H9 (cell line): Measurements from ENCODE around the gene TNFAIP6. TPM values are rescaled to one million over a fixed set of nuclear protein-coding genes. Genes with fewer than 3 reads are reported as not detected.

Experiments
- DNase-seq: peaks from one replicate; pipeline ENCODE4 v3.0.0-alpha.2; 2017
- H2AFZ ChIP-seq: one replicate; pipeline ENCODE4 v1.6.1; 2013; ENCODE audit warnings: mild to moderate bottlenecking, low read length, control low read depth, moderate library complexity
- H2AK5ac ChIP-seq: 2 replicates; pipeline ENCODE4 v1.6.1; 2013; ENCODE audit warnings: low read length, control low read depth, mixed read lengths; ENCODE audit not compliant: insufficient read length
- H2BK120ac ChIP-seq: one replicate; pipeline ENCODE4 v1.6.1; 2013; ENCODE audit warnings: low read depth, mild to moderate bottlenecking, low read length, control low read depth, inconsistent platforms; ENCODE audit not compliant: poor library complexity, severe bottlenecking
- H2BK12ac ChIP-seq: 2 replicates; pipeline ENCODE4 v1.6.1; 2013; ENCODE audit warnings: low read length, control low read depth, mixed read lengths, low read depth; ENCODE audit not compliant: insufficient read length
- H2BK15ac ChIP-seq: 2 replicates; pipeline ENCODE4 v1.6.1; 2013; ENCODE audit warnings: low read depth, low read length, control low read depth
- H2BK20ac ChIP-seq: one replicate; pipeline ENCODE4 v1.6.1; 2013; ENCODE audit warnings: low read depth, mild to moderate bottlenecking, low read length, control low read depth, inconsistent platforms; ENCODE audit not compliant: poor library complexity, severe bottlenecking
- H2BK5ac ChIP-seq: 2 replicates; pipeline ENCODE4 v1.6.1; 2013; ENCODE audit warnings: low read length, control low read depth, mixed read lengths; ENCODE audit not compliant: insufficient read length
- H3K14ac ChIP-seq: 2 replicates; pipeline ENCODE4 v1.6.1; 2013; ENCODE audit warnings: low read length, control low read depth; ENCODE audit not compliant: insufficient read depth
- H3K18ac ChIP-seq: 2 replicates; pipeline ENCODE4 v1.6.1; 2013; ENCODE audit warnings: low read depth, mild to moderate bottlenecking, mixed read lengths, low read length, control low read depth; ENCODE audit not compliant: insufficient read length
- H3K23ac ChIP-seq: 2 replicates; pipeline ENCODE4 v1.6.1; 2013; ENCODE audit warnings: low read length, control low read depth, mixed read lengths, low read depth; ENCODE audit not compliant: insufficient read length
- H3K23me2 ChIP-seq: 2 replicates; pipeline ENCODE4 v1.6.1; 2013; ENCODE audit warnings: low read depth, mild to moderate bottlenecking, mixed read lengths, low read length, control low read depth; ENCODE audit not compliant: insufficient read length, poor library complexity, severe bottlenecking
- H3K27ac ChIP-seq: 2 replicates; pipeline ENCODE4 v1.5.1; 2013; ENCODE audit warnings: low read length, control low read depth, mixed read lengths, low read depth; ENCODE audit not compliant: insufficient read length
- H3K27me3 ChIP-seq: 2 replicates; pipeline ENCODE4 v1.6.1; 2013; ENCODE audit warnings: low read length, control low read depth, inconsistent platforms; ENCODE audit not compliant: insufficient read depth
- H3K4ac ChIP-seq: 2 replicates; pipeline ENCODE4 v1.6.1; 2013; ENCODE audit warnings: low read depth, mild to moderate bottlenecking, control low read depth, inconsistent platforms, low read length, moderate library complexity
- H3K4me1 ChIP-seq: 2 replicates; pipeline ENCODE4 v1.6.1; 2013; ENCODE audit warnings: low read length, control low read depth, inconsistent platforms; ENCODE audit not compliant: insufficient read depth
- H3K4me2 ChIP-seq: 2 replicates; pipeline ENCODE4 v1.6.1; 2013; ENCODE audit warnings: low read length, control low read depth, mixed read lengths; ENCODE audit not compliant: insufficient read length, insufficient read depth
- H3K56ac ChIP-seq: 2 replicates; pipeline ENCODE4 v1.6.1; 2013; ENCODE audit warnings: low read depth, mild to moderate bottlenecking, mixed read lengths, low read length, control low read depth; ENCODE audit not compliant: insufficient read length
- H3K79me1 ChIP-seq: 2 replicates; pipeline ENCODE4 v1.6.1; 2013; ENCODE audit warnings: low read depth, mild to moderate bottlenecking, moderate library complexity, low read length, control low read depth, inconsistent platforms; ENCODE audit not compliant: insufficient read depth, poor library complexity, severe bottlenecking
- H3K79me2 ChIP-seq: 2 replicates; pipeline ENCODE4 v1.6.1; 2013; ENCODE audit warnings: low read length, control low read depth, inconsistent platforms; ENCODE audit not compliant: insufficient read depth
- H3K9ac ChIP-seq: 2 replicates; pipeline ENCODE4 v1.6.1; 2013; ENCODE audit warnings: low read length, control low read depth, mixed read lengths; ENCODE audit not compliant: insufficient read length; ENCODE audit errors: extremely low read depth
- H3K9me3 ChIP-seq: one replicate; pipeline ENCODE4 v1.6.1; 2013; ENCODE audit warnings: low read depth, low read length, inconsistent platforms; ENCODE audit not compliant: control insufficient read depth
- H3T11ph ChIP-seq: one replicate; pipeline ENCODE4 v1.6.1; 2013; ENCODE audit warnings: mild to moderate bottlenecking, low read length, control low read depth, inconsistent platforms
- H4K20me1 ChIP-seq: one replicate; pipeline ENCODE4 v1.6.1; 2013; ENCODE audit not compliant: control insufficient read depth, insufficient read length, insufficient read depth
- H4K5ac ChIP-seq: 2 replicates; pipeline ENCODE4 v1.6.1; 2013; ENCODE audit warnings: low read depth, mild to moderate bottlenecking, mixed read lengths, low read length, control low read depth; ENCODE audit not compliant: insufficient read length
- H4K8ac ChIP-seq: replicated peaks from 2 replicates; pipeline ENCODE4 v1.6.1; 2013; ENCODE audit warnings: low read length, control low read depth, mixed read lengths, low read depth; ENCODE audit not compliant: insufficient read length
- H4K91ac ChIP-seq: 2 replicates; pipeline ENCODE4 v1.6.1; 2013; ENCODE audit warnings: low read depth, mild to moderate bottlenecking, moderate library complexity, mixed read lengths, low read length, control low read depth; ENCODE audit not compliant: insufficient read length
- H3K27ac Mint-ChIP-seq, 3 experiments: 2 replicates in 2 of 3; 3 replicates in 1 of 3; pipeline ENCODE4 v1.8.0; 2020 to 2021; ENCODE audit warnings: mixed read lengths in 3 of 3, mild to moderate bottlenecking in 1 of 3, moderate library complexity in 1 of 3
- H3K27me3 Mint-ChIP-seq: 2 replicates; pipeline ENCODE4 v1.8.0; 2021; ENCODE audit warnings: low read depth, mild to moderate bottlenecking, moderate library complexity, mixed read lengths
- H3K36me3 Mint-ChIP-seq, 3 experiments: 2 replicates in 2 of 3; 3 replicates in 1 of 3; pipeline ENCODE4 v1.8.0; 2020 to 2021; ENCODE audit warnings: low read depth in 3 of 3, mixed read lengths in 3 of 3; ENCODE audit not compliant: insufficient read depth in 1 of 3
- H3K4me1 Mint-ChIP-seq, 2 experiments: 2 replicates each; pipeline ENCODE4 v1.8.0; 2020; ENCODE audit warnings: mixed read lengths in 2 of 2
- H3K4me3 Mint-ChIP-seq, 2 experiments: 2 replicates in 1 of 2; 3 replicates in 1 of 2; pipeline ENCODE4 v1.8.0; 2020 to 2021; ENCODE audit warnings: mild to moderate bottlenecking in 2 of 2, mixed read lengths in 2 of 2, moderate library complexity in 1 of 2
- H3K9me3 Mint-ChIP-seq, 2 experiments: 2 replicates in 1 of 2; 3 replicates in 1 of 2; pipeline ENCODE4 v1.8.0; 2020; ENCODE audit warnings: mild to moderate bottlenecking in 2 of 2, mixed read lengths in 2 of 2, moderate library complexity in 1 of 2
- CTCF ChIP-seq: fragments of 200-600 bp; sonication (generic); conservative IDR thresholded peaks from 3 replicates; pipeline ENCODE4 v1.8.0; 2021; ENCODE audit warnings: antibody characterized with exemption, mild to moderate bottlenecking
- WGBS: extraction: QIAGEN DNeasy Blood & Tissue Kit; methylation state at CpG from one replicate; pipeline ENCODE4 v1.1.7; 2013; ENCODE audit warnings: missing lambda C conversion rate, low lambda C conversion rate, mixed read lengths; ENCODE audit not compliant: insufficient read length; ENCODE audit errors: extremely low coverage; 5-methylcytosine and 5-hydroxymethylcytosine counted together
- total RNA-seq: library from RNA; stranded (reverse); gene quantifications from 2 replicates; pipeline ENCODE4 v1.2.1, GENCODE V29; 2021

Gene TNFAIP6
- total RNA-seq, 1 experiment from 2014 or later, result 1.2 TPM

GRCh38 chr2:151329998-151330397 is 27.4 kb upstream of the TNFAIP6 start:
- no peak overlapping the region for H3K4me3 Mint-ChIP-seq
- Histone ChIP-seq H3K18ac (no peak overlapping the region), H3K56ac (no peak overlapping the region), H3K23me2 (no peaks in the 10 kb centered on the region), H2AK5ac (no peak overlapping the region), H3K4ac (no peak overlapping the region), H4K20me1 (no peaks in the 10 kb centered on the region), H3K79me1 (no peaks in the 10 kb centered on the region), H3K23ac (no peak overlapping the region), H3K9ac (no peak overlapping the region), H4K5ac (no peak overlapping the region), H2BK120ac (no peak overlapping the region), H4K8ac (no peak overlapping the region), H3K27me3 (no peaks in the 10 kb centered on the region), H3K4me2 (no peak overlapping the region), H2BK5ac (no peak overlapping the region), H3T11ph (no peak overlapping the region), H2BK12ac (no peak overlapping the region), H3K14ac (no peak overlapping the region), H3K79me2 (no peaks in the 10 kb centered on the region), H4K91ac (no peak overlapping the region), H3K9me3 (no peaks in the 10 kb centered on the region), H3K4me1 (no peaks in the 10 kb centered on the region; the same call in 1 of the 2 replicates), H2AFZ (no peak overlapping the region), H3K27ac (no peak overlapping the region), H2BK15ac (no peak overlapping the region), H2BK20ac (no peak overlapping the region)
- TF ChIP-seq CTCF, result no peak
- H3K36me3 Mint-ChIP-seq, result no peaks in the 10 kb centered on the region; a peak in 1 of 7 replicates
- H3K9me3 Mint-ChIP-seq, result no peaks in the 10 kb centered on the region; a peak in 1 of 5 replicates
- H3K27ac Mint-ChIP-seq, result no peak overlapping the region
- peaks cover 15% of the 10 kb centered on the region in 2 experiments for H3K4me1 Mint-ChIP-seq
- no peak for DNase-seq
- no CpG with 5 or more reads among the region's 1 CpG for WGBS
- peaks cover 5% of the 10 kb centered on the region; the same call in 1 of the 2 replicates for H3K27me3 Mint-ChIP-seq
